GM21381 (cell line): Measurements from ENCODE around the gene PAM16.

ENCODE experiments used
- ATAC-seq: cut with Tn5 transposase; IDR thresholded peaks from one replicate; pipeline ENCODE4 v1.9.1; 2021; ENCODE audit warnings: mild to moderate bottlenecking, moderate library complexity; ENCODE audit not compliant: unreplicated experiment

The PAM16 gene

GRCh38 chr16:4322121-4323052 lies 28.7 kb downstream of the PAM16 start:
- no peak for ATAC-seq

- ATAC-seq: no peak
Measured at GRCh38 chr16:4321286-4322120, 29.6 kb downstream of the PAM16 start.

GRCh38 chr16:4320571-4321137 lies 30.5 kb downstream of the PAM16 start:
- no peak for ATAC-seq

- no peak for ATAC-seq
Measured at GRCh38 chr16:4319454-4320421, 31.4 kb downstream of the PAM16 start.

- ATAC-seq: no peak
Measured at GRCh38 chr16:4318967-4319366, 32.2 kb downstream of the PAM16 start.

GRCh38 chr16:4318451-4318910 lies 32.6 kb downstream of the PAM16 start:
- no peak for ATAC-seq

GRCh38 chr16:4317532-4318450 lies 33.3 kb downstream of the PAM16 start:
- ATAC-seq: no peak

- no peak for ATAC-seq
Measured at GRCh38 chr16:4316864-4317531, 34.1 kb downstream of the PAM16 start.

GRCh38 chr16:4316108-4316863 lies 34.8 kb downstream of the PAM16 start:
- ATAC-seq: no peak

GRCh38 chr16:4315186-4316107 lies 35.7 kb downstream of the PAM16 start, which contains the start of gene GLIS2:
Gene GLIS2, plus strand, starts transcription at chr16:4316067. Its CDS starts 16,214 bp downstream, at chr16:4332281.
- no peak for ATAC-seq

GRCh38 chr16:4314532-4315185 lies 36.5 kb downstream of the PAM16 start:
- no peak for ATAC-seq

- ATAC-seq: no peak
Measured at GRCh38 chr16:4313563-4314531, 37.3 kb downstream of the PAM16 start.

GRCh38 chr16:4309833-4310266 lies 41.3 kb downstream of the PAM16 start:
- ATAC-seq: no peak

- no peak for ATAC-seq
Measured at GRCh38 chr16:4309102-4309832, 41.9 kb downstream of the PAM16 start.
